ENCODE measurements around the gene CASP7. TPM values are rescaled to one million over a fixed set of nuclear protein-coding genes. Genes with fewer than 3 reads are reported as not detected.

The CASP7 gene
- total RNA-seq, 2 donors from 2014 or later, result 76.9 to 139 TPM

- Histone ChIP-seq H3K36me3 (no peaks in the 10 kb centered on the region), H3K27ac (no peak overlapping the region), H3K27me3 (no peaks in the 10 kb centered on the region), H3K4me3 (no peak overlapping the region), H3K9ac (ENCODE audit: low read depth in 2 of 2, low read length in 2 of 2) (no peak overlapping the region), H3K9me3 (no peaks in the 10 kb centered on the region), H3K4me1 (no peaks in the 10 kb centered on the region)
- intact Hi-C loops (cut with DNase I), result no loop called here
- DNase-seq, result no peak
- TF ChIP-seq, protein P1, sequence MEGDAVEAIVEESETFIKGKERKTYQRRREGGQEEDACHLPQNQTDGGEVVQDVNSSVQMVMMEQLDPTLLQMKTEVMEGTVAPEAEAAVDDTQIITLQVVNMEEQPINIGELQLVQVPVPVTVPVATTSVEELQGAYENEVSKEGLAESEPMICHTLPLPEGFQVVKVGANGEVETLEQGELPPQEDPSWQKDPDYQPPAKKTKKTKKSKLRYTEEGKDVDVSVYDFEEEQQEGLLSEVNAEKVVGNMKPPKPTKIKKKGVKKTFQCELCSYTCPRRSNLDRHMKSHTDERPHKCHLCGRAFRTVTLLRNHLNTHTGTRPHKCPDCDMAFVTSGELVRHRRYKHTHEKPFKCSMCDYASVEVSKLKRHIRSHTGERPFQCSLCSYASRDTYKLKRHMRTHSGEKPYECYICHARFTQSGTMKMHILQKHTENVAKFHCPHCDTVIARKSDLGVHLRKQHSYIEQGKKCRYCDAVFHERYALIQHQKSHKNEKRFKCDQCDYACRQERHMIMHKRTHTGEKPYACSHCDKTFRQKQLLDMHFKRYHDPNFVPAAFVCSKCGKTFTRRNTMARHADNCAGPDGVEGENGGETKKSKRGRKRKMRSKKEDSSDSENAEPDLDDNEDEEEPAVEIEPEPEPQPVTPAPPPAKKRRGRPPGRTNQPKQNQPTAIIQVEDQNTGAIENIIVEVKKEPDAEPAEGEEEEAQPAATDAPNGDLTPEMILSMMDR (IDR thresholded peaks at IDR 0.05), result no peak
Measured at GRCh38 chr10:113661332-113661731, 18.4 kb upstream of the CASP7 start.

DNA sequence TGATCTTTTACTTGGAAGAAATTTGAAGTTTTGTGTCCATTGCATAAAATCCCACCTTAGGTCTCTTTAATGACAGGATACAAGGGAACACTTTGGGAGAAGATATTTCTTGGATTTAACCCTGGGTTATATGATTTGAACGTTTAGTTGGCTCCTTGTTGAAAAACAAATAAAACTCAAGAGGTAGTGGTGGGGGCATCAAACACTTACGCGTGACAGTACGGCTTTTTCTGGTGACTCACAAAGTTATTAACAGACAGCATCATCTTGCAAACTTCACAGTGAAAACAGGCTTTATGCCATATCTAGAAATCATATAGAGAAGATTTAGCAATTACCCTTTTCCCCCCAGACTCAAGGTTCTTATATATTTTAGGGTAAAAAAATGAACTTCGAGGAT lies 16.6 kb upstream of the CASP7 start:
- no peak overlapping the region for H3K9ac ChIP-seq (ENCODE audit: low read depth in 2 of 2, low read length in 2 of 2)
- H3K36me3 ChIP-seq, result no peaks in the 10 kb centered on the region
- no peak for DNase-seq
- TF ChIP-seq, protein P1 (IDR thresholded peaks at IDR 0.05), result no peak
- H3K27me3 ChIP-seq, result no peaks in the 10 kb centered on the region
- no peaks in the 10 kb centered on the region for H3K4me1 ChIP-seq
- no peak overlapping the region for H3K4me3 ChIP-seq
- H3K27ac ChIP-seq, result no peak overlapping the region
- no peaks in the 10 kb centered on the region for H3K9me3 ChIP-seq
- intact Hi-C loops (cut with DNase I), result no loop called here

GRCh38 chr10:113663908-113664307 lies 15.8 kb upstream of the CASP7 start, which contains the start of gene NRAP:
NRAP (minus strand) TSS chr10:113664041; CDS start chr10:113663882, 159 bp downstream.
- TF ChIP-seq, protein P1 (IDR thresholded peaks at IDR 0.05), result no peak
- Histone ChIP-seq H3K27ac (no peak within 1 kb of the TSS), H3K4me3 (no peak within 1 kb of the TSS), H3K4me1 (no peaks in the 10 kb centered on the region), H3K36me3 (no peaks in the 10 kb centered on the region), H3K9me3 (no peaks in the 10 kb centered on the region), H3K27me3 (no peaks in the 10 kb centered on the region), H3K9ac (ENCODE audit: low read depth in 2 of 2, low read length in 2 of 2) (no peak within 1 kb of the TSS)
- intact Hi-C loops (cut with DNase I), result no loop called here
- DNase-seq, result no peak

GRCh38 chr10:113665352-113665751 lies 14.4 kb upstream of the CASP7 start:
- TF ChIP-seq, protein P1 (IDR thresholded peaks at IDR 0.05), result no peak
- Histone ChIP-seq H3K27ac (no peak overlapping the region), H3K36me3 (no peaks in the 10 kb centered on the region), H3K9me3 (no peaks in the 10 kb centered on the region), H3K4me1 (no peaks in the 10 kb centered on the region), H3K4me3 (no peak overlapping the region), H3K9ac (ENCODE audit: low read depth in 2 of 2, low read length in 2 of 2) (no peak overlapping the region), H3K27me3 (no peaks in the 10 kb centered on the region)
- DNase-seq, result no peak
- intact Hi-C loops (cut with DNase I), result no loop called here

DNA sequence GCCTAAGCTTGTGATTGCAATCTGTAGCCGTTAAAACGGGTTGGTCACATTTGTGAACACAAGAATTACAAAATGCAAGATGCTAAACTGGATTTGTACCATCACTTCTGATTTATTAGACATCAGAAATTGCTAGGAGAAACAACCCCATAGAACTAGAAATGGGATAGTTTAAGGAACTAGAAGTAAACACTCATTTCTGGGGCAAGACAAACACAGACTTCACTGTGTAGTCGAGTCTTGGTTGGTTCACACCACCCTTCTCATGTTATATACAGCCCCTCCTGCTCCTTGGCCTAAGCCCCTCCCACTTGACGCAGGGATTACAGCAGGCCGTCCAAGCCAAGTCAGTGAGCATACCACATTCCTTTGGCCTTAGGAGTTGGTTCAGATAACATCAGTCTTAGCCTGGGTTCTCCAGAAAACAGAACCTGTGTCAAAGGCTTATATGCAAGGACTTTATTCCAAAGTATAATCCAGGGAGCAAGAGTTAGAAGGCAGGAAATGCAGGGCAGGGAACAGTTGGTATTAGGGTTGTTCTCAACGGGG lies 13.8 kb upstream of the CASP7 start:
- no peak for DNase-seq
- H3K36me3 ChIP-seq, result no peaks in the 10 kb centered on the region
- TF ChIP-seq, protein P1 (IDR thresholded peaks at IDR 0.05), result no peak

More for the DNA sequence above, 13.8 kb upstream of the CASP7 start:
- H3K4me1 ChIP-seq, result no peaks in the 10 kb centered on the region
- H3K27ac ChIP-seq, result no peak overlapping the region
- H3K9me3 ChIP-seq, result no peaks in the 10 kb centered on the region
- intact Hi-C loops (cut with DNase I), result no loop called here
- no peak overlapping the region for H3K4me3 ChIP-seq
- no peaks in the 10 kb centered on the region for H3K27me3 ChIP-seq
- no peak overlapping the region for H3K9ac ChIP-seq (ENCODE audit: low read depth in 2 of 2, low read length in 2 of 2)

Measured in colonic mucosa (tissue), 4 donors.